Vagina (tissue), 2 donors: ENCODE results near the gene BAMBI.

Experiments
- CTCF ChIP-seq, 3 experiments: fragments of 450-650 bp in 2 of 3; fragments of 200-600 bp in 1 of 3; sonication (generic) in 1 of 3; IDR thresholded peaks; one replicate each; pipeline ENCODE4 v1.5.1; 2017 to 2019; ENCODE audit warnings: antibody characterized with exemption in 3 of 3, mild to moderate bottlenecking in 2 of 3, moderate library complexity in 2 of 3
- POLR2A ChIP-seq, 2 donors: fragments of 450-650 bp; IDR thresholded peaks; one replicate each; pipeline ENCODE4 v1.6.1; 2017; ENCODE audit warnings: antibody characterized with exemption in 2 of 2, mild to moderate bottlenecking in 2 of 2, moderate library complexity in 2 of 2
- POLR2AphosphoS5 ChIP-seq, 2 donors: sonication (generic); formaldehyde crosslinking; IDR thresholded peaks; one replicate each; pipeline ENCODE4 v1.9.0; 2017; ENCODE audit warnings: antibody characterized with exemption in 2 of 2, mild to moderate bottlenecking in 2 of 2, low read depth in 1 of 2; ENCODE audit not compliant: insufficient read depth in 1 of 2

- peak in 1 of 3 experiments; percentile 59 for TF ChIP-seq CTCF (IDR thresholded peaks at IDR 0.05)
- peak in 1 of 2 donors; percentile 85 for TF ChIP-seq POLR2AphosphoS5 (IDR thresholded peaks at IDR 0.05; ENCODE audit: insufficient read depth in 1 of 2, low read depth in 1 of 2)
- TF ChIP-seq POLR2A (IDR thresholded peaks at IDR 0.05), result peak in 1 of 2 donors; percentile 95
Measured at GRCh38 chr10:28676968-28677887, at the start of gene BAMBI.
